NCI-H526 (cell line): ENCODE data around the gene INPP1.

ENCODE experiments used
- DNase-seq, 2 experiments: peaks; one replicate each; lab custom pipeline; 2025; lab: John Stamatoyannopoulos, UW

Gene INPP1

GRCh38 chr2:190408538-190409271 is 65.3 kb downstream of the INPP1 start:
- DNase-seq = peak; percentile 56 to 85

- peak; percentile 39 for DNase-seq
Observed at GRCh38 chr2:190409616-190410015, 66.2 kb downstream of the INPP1 start.

DNA sequence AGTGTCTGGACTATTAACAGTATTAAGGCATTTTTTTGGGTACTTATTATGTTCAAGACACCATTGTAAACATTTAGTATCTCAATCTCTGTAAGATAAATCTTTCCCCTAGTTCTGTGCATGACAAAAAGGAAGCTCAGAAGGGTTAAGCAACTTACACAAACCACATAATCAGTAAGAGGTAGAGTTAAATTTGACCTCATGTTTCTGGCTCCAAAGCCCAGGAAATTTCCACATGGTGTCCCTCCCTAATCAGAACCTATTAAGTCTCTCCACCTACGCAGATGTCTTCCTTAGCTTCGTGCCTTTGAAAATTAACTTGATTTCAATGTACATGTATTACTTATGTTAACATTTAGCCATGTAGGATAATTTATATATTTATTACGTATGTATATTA is 66.8 kb downstream of the INPP1 start:
- peak in 1 of 2 experiments; percentile 33 for DNase-seq

GRCh38 chr2:190412966-190413365 is 69.6 kb downstream of the INPP1 start:
- DNase-seq = peak; percentile 9 to 46

- peak; percentile 13 to 50 for DNase-seq
Observed at GRCh38 chr2:190413421-190413820, 70.0 kb downstream of the INPP1 start.

- no peak for DNase-seq
Observed at GRCh38 chr2:190415251-190415650, 71.9 kb downstream of the INPP1 start.

DNA sequence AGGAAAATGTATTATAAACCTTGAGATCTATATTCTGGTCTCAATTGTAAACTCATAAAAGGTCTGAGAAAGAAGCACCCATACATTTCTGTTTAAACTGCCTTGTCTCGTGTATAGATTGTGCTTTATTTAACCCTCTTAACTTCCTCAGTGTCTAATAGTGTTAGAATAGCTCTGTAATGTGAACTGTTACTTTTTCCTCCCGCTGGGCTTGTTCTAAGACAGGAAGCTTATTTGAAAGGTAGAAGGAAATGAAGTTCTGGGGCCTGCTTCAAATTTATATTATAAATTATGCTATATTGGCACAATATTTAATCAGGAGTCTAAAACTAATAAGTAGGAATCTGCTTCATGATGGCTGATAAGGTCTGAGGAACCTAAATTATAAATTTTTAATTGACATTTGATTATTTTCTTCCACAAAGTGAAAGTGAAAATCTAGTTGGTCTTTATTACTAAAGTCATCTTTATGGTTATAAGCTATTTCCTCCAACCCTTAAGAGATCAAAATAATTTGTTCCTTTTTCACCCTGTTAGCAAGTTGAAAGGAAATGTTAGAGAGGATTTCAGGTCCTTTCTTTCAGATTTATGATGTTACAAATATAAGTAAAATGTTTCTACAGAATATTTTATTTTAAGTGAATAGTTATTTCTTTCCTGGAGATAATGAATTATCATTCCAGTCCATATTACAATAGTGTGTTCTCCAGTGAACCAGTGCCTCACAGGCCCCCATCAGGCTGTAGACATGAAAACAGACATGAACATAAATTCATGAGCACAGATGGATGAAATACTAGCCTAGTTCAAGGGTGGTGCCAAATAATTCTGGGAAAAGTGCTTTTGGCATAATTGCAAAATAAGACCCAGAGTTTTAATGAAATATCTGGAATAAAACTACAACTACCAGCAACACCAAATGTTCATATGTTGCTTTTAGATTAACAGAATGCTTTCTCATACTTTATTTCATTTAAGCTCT is 72.7 kb downstream of the INPP1 start:
- DNase-seq = peak in 1 of 2 experiments; percentile 7

DNA sequence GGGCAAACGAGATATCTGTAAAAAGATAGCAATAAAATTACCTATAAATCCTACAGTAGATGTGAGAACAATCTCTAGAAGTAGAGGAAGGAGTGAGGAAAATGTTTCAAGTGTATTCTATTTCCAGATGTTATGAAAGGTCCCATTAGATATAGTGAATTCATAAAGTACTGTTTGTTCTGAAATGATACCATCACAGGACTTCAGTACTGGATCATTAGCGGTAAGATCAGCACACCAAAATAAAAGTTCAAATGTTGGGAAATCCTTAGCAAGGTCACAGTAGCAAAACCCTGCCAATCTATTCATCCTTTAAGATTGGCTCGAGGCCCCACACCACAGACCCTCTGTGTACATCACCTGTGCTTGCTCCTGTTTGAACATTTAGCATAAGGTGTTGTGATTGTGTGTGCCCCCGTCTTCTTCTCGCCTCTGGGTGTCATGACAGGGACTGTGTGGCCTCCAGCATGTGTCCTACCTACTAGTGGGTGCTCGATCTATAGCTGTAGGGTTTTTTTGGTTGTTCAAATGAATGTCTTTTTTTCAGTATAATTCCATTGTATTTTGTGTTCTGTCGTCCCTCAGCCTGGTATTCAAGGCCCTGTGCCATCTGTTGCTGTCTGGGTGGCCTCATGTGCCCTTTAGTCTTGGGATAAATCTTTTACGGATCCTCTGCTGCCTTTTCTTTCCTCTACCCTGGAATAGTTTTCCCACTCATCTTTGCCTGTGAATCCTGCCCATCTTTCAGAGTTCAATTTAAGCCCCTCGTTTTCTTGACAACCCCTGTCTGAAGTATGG is 73.9 kb downstream of the INPP1 start:
- DNase-seq = no peak

DNA sequence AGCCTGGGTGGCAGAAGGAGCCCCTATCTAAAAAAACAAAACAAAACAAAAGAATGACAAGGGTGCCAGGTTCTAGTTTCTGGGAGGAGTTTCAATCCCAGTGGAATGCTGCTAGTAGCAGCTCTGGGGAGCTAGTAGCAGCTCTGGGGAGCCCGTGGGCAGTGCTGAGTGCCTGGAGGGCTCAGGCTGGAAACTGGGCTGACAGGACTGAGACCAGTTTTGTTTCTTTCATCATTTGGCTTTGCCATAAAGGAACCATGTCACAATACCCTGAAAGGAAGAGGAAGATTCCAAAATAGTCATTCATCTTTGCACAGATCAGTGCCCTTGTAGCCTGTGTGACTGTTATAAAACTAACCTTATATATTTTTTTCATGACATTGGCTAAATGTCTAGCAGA is 75.3 kb downstream of the INPP1 start:
- DNase-seq = no peak

GRCh38 chr2:190420801-190421200 is 77.4 kb downstream of the INPP1 start:
- DNase-seq = peak; percentile 63 to 71
